ENCODE data around the gene PRAMEF26.
"Not testable (repeated sequence)": the region's sequence is repeated elsewhere in the genome, so short reads cannot be mapped to it uniquely, and the experiment has no call there.

The PRAMEF26 gene

GRCh38 chr1:13155909-13156308, at the start of gene PRAMEF26:
PRAMEF26 (minus strand) TSS chr1:13156009; CDS start chr1:13153095, 2,914 bp downstream.
- not testable (repeated sequence) for H3K27ac ChIP-seq

- H3K27ac ChIP-seq, result not testable (repeated sequence)
These were observed 45.5 kb upstream of the PRAMEF26 start, which contains the start of gene PRAMEF13 for GRCh38 chr1:13201309-13201708. PRAMEF13 (minus strand) TSS chr1:13201409; CDS start chr1:13199589, 1,820 bp downstream.

- not testable (repeated sequence) for H3K27ac ChIP-seq
These were observed 15.7 kb upstream of the PRAMEF26 start, which contains the start of gene PRAMEF9 for GRCh38 chr1:13171548-13171947. PRAMEF9 (plus strand) TSS chr1:13171848; CDS start chr1:13175281, 3,433 bp downstream.

- H3K27ac ChIP-seq, result not testable (repeated sequence)
These were observed 9.7 kb upstream of the PRAMEF26 start, which contains the start of gene HNRNPCL4 for GRCh38 chr1:13165531-13165930. HNRNPCL4 (minus strand) TSS chr1:13165631; CDS start chr1:13165467, 164 bp downstream.

GRCh38 chr1:13116754-13117153, 39.1 kb downstream of the PRAMEF26 start, which contains the start of gene HNRNPCL2:
HNRNPCL2 (minus strand) TSS chr1:13116854; CDS start chr1:13116400, 454 bp downstream.
- H3K27ac ChIP-seq, result not testable (repeated sequence)

Measured in C4-2B (cell line).